ENCODE measurements around the gene DNAI2. TPM values are rescaled to one million over a fixed set of nuclear protein-coding genes. Genes with fewer than 3 reads are reported as not detected.

The DNAI2 gene
- total RNA-seq, 1 donor from 2014 or later = not detected

GRCh38 chr17:74230896-74231295 lies 43.1 kb upstream of the DNAI2 start:
- no peak for DNase-seq (ENCODE audit: low read depth)
- TF ChIP-seq CTCF (conservative IDR thresholded peaks at IDR 0.05; ENCODE audit: low read depth, low read length) = no peak
- no peak overlapping the region for H3K4me3 ChIP-seq (ENCODE audit: low read depth, low read length)

GRCh38 chr17:74231928-74232907 lies 41.8 kb upstream of the DNAI2 start:
- H3K4me3 ChIP-seq (ENCODE audit: low read depth, low read length) = no peak overlapping the region
- no peak for TF ChIP-seq CTCF (conservative IDR thresholded peaks at IDR 0.05; ENCODE audit: low read depth, low read length)
- DNase-seq (ENCODE audit: low read depth) = no peak

- no peak overlapping the region for H3K4me3 ChIP-seq (ENCODE audit: low read depth, low read length)
- TF ChIP-seq CTCF (conservative IDR thresholded peaks at IDR 0.05; ENCODE audit: low read depth, low read length) = no peak
- no peak for DNase-seq (ENCODE audit: low read depth)
Observed at GRCh38 chr17:74233937-74234336, 40.1 kb upstream of the DNAI2 start.

GRCh38 chr17:74234486-74234885 lies 39.5 kb upstream of the DNAI2 start:
- no peak overlapping the region for H3K4me3 ChIP-seq (ENCODE audit: low read depth, low read length)
- no peak for DNase-seq (ENCODE audit: low read depth)
- no peak for TF ChIP-seq CTCF (conservative IDR thresholded peaks at IDR 0.05; ENCODE audit: low read depth, low read length)

GRCh38 chr17:74235040-74235581 lies 38.9 kb upstream of the DNAI2 start:
- no peak for DNase-seq (ENCODE audit: low read depth)
- no peak for TF ChIP-seq CTCF (conservative IDR thresholded peaks at IDR 0.05; ENCODE audit: low read depth, low read length)
- no peak overlapping the region for H3K4me3 ChIP-seq (ENCODE audit: low read depth, low read length)

GRCh38 chr17:74235911-74236371 lies 38.1 kb upstream of the DNAI2 start:
- H3K4me3 ChIP-seq (ENCODE audit: low read depth, low read length) = no peak overlapping the region
- TF ChIP-seq CTCF (conservative IDR thresholded peaks at IDR 0.05; ENCODE audit: low read depth, low read length) = no peak
- DNase-seq (ENCODE audit: low read depth) = no peak
